Left renal cortex interstitium (tissue), 4 donors: ENCODE results near the gene MRPS26. TPM values are rescaled to one million over a fixed set of nuclear protein-coding genes. Genes with fewer than 3 reads are reported as not detected.

Experiments
- polyA plus RNA-seq, 4 donors: library from polyadenylated mRNA; unstranded; fragments of 120-200 nt; gene quantifications; one replicate each; pipeline ENCODE4 v1.2.1, GENCODE V29; 2013; ENCODE audit not compliant: insufficient read length in 4 of 4

Gene MRPS26
- polyA plus RNA-seq, 4 donors: 53.1 to 78.6 (median 65.6) TPM

Other genes starting within 250 kb of the MRPS26 start
- 100 to 1,000 TPM; 238 to 306 (median 269) TPM for gene CPXM1, start 245.4 kb upstream of the MRPS26 start, polyA plus RNA-seq
- gene C20orf141, start 231.1 kb upstream of the MRPS26 start, polyA plus RNA-seq: not detected
- under 1 TPM in 2 of 4 donors, not detected in 2; 0.07 to 0.09 TPM for gene TMEM239, start 229.7 kb upstream of the MRPS26 start, polyA plus RNA-seq
- gene PCED1A, start 205.4 kb upstream of the MRPS26 start, polyA plus RNA-seq: 10 to 100 TPM; 52.9 to 87.1 (median 75.4) TPM
- 10 to 100 TPM; 35.7 to 45.0 (median 40.9) TPM for gene VPS16, start 205.3 kb upstream of the MRPS26 start, polyA plus RNA-seq
- gene PTPRA, start 172.6 kb upstream of the MRPS26 start, polyA plus RNA-seq: 100 to 1,000 TPM in 1 of 4 donors, 10 to 100 TPM in 3; 89.8 to 113 (median 95.5) TPM
- gene GNRH2, start 2.4 kb upstream of the MRPS26 start, polyA plus RNA-seq: under 1 TPM in 3 of 4 donors, not detected in 1; 0.40 to 0.62 (median 0.58) TPM
- gene OXT, start 25.6 kb downstream of the MRPS26 start, polyA plus RNA-seq: under 1 TPM; 0.51 to 0.94 (median 0.86) TPM
- under 1 TPM in 3 of 4 donors, not detected in 1; 0.31 to 0.63 (median 0.46) TPM for gene AVP, start 38.7 kb downstream of the MRPS26 start, polyA plus RNA-seq
- 10 to 100 TPM; 17.3 to 19.6 (median 18.3) TPM for gene FASTKD5, start 113.8 kb downstream of the MRPS26 start, polyA plus RNA-seq
- 10 to 100 TPM in 2 of 4 donors, 1 to 10 TPM in 2; 8.3 to 11.5 (median 10.1) TPM for gene UBOX5, start 113.8 kb downstream of the MRPS26 start, polyA plus RNA-seq
- 10 to 100 TPM; 13.0 to 21.7 (median 17.6) TPM for gene LZTS3, start 127.5 kb downstream of the MRPS26 start, polyA plus RNA-seq
- gene DDRGK1, start 158.6 kb downstream of the MRPS26 start, polyA plus RNA-seq: 10 to 100 TPM; 48.0 to 64.1 (median 58.1) TPM
- 10 to 100 TPM; 46.4 to 74.4 (median 68.9) TPM for gene ITPA, start 163.4 kb downstream of the MRPS26 start, polyA plus RNA-seq
- gene SLC4A11, start 193.1 kb downstream of the MRPS26 start, polyA plus RNA-seq: 1 to 10 TPM; 1.8 to 4.1 (median 2.8) TPM